HEK293 (cell line): ENCODE measurements around the gene PDLIM1.
"Not testable (repeated sequence)": the region's sequence is repeated elsewhere in the genome, so short reads cannot be mapped to it uniquely, and the experiment has no call there.

Source experiments
- CTCF ChIA-PET: fragments of 350-600 bp; formaldehyde crosslinking; extraction: SDS; loops from one replicate; lab custom pipeline; 2021; ENCODE audit warnings: antibody characterized with exemption; lab: Yijun Ruan, JAX
- POLR2A ChIA-PET: fragments of 300-600 bp; formaldehyde crosslinking; extraction: SDS; loops from one replicate; lab custom pipeline; 2020; ENCODE audit warnings: antibody characterized with exemption, inconsistent platforms; lab: Yijun Ruan, JAX
- H3K27ac ChIP-seq: fragments of 200-500 bp; sonication (Bioruptor generic); 2 replicates; pipeline ENCODE4 v1.5.1; 2014; ENCODE audit warnings: low read depth, low read length, control low read depth, inconsistent platforms; ENCODE audit errors: extremely low read depth
- H3K36me3 ChIP-seq, 2 experiments: fragments of 200-500 bp in 1 of 2; sonication (Bioruptor generic) in 1 of 2; 1 replicate in 1 of 2; 2 replicates in 1 of 2; pipeline ENCODE4 v1.5.1; 2014 to 2017; ENCODE audit warnings: inconsistent platforms in 2 of 2, low read length in 2 of 2; ENCODE audit not compliant: control insufficient read depth in 2 of 2, insufficient read depth in 1 of 2
- H3K4me1 ChIP-seq: fragments of 200-500 bp; sonication (Bioruptor generic); 2 replicates; pipeline ENCODE4 v1.5.1; 2014; ENCODE audit warnings: mild to moderate bottlenecking, low read length, inconsistent platforms; ENCODE audit not compliant: control insufficient read depth, insufficient read depth
- H3K4me3 ChIP-seq: 2 replicates; pipeline ENCODE4 v1.5.1; 2011; ENCODE audit warnings: low read depth, mild to moderate bottlenecking, control low read depth, low read length, moderate library complexity
- H3K9me3 ChIP-seq: fragments of 200-500 bp; sonication (Bioruptor generic); 2 replicates; pipeline ENCODE4 v1.5.1; 2014; ENCODE audit warnings: low read depth, low read length, inconsistent platforms; ENCODE audit not compliant: control insufficient read depth, insufficient read depth
- TRIM28 ChIP-seq: IDR thresholded peaks from 2 replicates; pipeline ENCODE4 v1.6.1; 2011; ENCODE audit warnings: low read length, control low read depth, borderline replicate concordance
- TSHZ1 ChIP-seq: fragments of 450-650 bp; formaldehyde crosslinking; IDR thresholded peaks from 2 replicates; pipeline ENCODE4 v1.5.1; 2016; ENCODE audit warnings: missing biosample characterization, missing genetic modification characterization, borderline replicate concordance
- ZNF169 ChIP-seq: fragments of 450-650 bp; formaldehyde crosslinking; IDR thresholded peaks from 2 replicates; pipeline ENCODE4 v1.5.1; 2016; ENCODE audit warnings: missing biosample characterization, missing genetic modification characterization
- ZNF518A ChIP-seq: fragments of 450-650 bp; formaldehyde crosslinking; conservative IDR thresholded peaks from 2 replicates; pipeline ENCODE4 v1.5.1; 2016; ENCODE audit warnings: low read depth, missing biosample characterization, missing genetic modification characterization
- ZNF776 ChIP-seq: fragments of 450-650 bp; formaldehyde crosslinking; IDR thresholded peaks from 2 replicates; pipeline ENCODE4 v1.5.0; 2017; ENCODE audit warnings: missing biosample characterization, missing genetic modification characterization, borderline replicate concordance
- TF ChIP-seq, protein P1 (sequence below): fragments of 450-650 bp; formaldehyde crosslinking; IDR thresholded peaks from 2 replicates; pipeline ENCODE4 v1.5.1; 2017; ENCODE audit warnings: missing biosample characterization, mild to moderate bottlenecking, missing genetic modification characterization, moderate library complexity
- TF ChIP-seq, protein P2 (sequence below): fragments of 450-650 bp; formaldehyde crosslinking; IDR thresholded peaks from 2 replicates; pipeline ENCODE4 v1.5.1; 2016; ENCODE audit warnings: missing biosample characterization, missing genetic modification characterization, borderline replicate concordance

Gene PDLIM1

DNA sequence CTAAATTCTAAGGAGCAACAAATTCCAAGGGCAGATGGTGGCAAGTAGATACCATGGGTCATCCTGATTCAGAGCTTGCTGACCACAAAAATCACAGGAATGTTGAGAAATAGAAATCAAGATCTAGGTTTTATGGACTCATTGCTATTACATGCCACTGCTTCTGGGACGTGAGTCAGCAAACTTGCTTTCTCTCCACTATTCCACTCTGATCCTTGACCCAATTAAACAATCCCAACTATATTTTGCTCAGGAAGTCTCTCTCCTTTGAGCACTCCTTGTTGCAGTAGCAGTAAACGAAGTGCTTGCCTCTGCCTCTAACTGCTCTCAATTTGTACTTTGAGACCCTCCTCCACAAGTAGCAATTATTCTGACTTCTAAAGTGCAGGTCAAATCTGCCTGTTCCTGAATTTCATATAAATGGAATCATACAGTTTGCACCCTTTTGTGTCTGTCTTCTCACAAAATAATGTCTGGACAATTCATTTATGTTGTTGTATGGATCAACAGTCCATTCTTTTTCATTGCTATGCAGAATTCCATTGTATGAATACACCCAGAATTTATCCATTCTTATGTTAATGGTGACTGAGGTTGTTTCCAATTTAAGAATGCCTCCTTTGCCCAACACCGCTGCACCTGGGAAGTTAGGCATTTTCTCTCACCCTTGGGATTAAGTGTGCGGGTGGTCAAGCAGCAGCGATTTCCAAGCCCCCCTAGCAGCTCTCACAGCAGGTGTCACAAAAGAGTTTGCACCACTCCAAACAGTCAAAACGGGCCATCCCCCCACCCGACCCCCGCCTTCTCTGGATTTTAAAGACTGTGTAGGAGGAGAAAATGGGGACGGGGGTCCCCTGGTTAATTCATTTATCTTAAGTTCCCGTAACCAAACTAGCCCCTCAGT lies 60.8 kb downstream of the PDLIM1 start:
- Histone ChIP-seq H3K4me3 (no peak overlapping the region), H3K9me3 (no peaks in the 10 kb centered on the region), H3K4me1 (no peaks in the 10 kb centered on the region), H3K27ac (no peak overlapping the region), H3K36me3 (peaks cover 9 to 15% of the 10 kb centered on the region in 2 experiments; a peak in 2 of 3 replicates)
- ChIA-PET CTCF (interaction anchor here (0.5 kb wide), 1 partner anchor 134 kb away, joined by 3 read pairs; no protein-coding TSS in a partner anchor), POLR2A (no interaction called here)
- no peak for TF ChIP-seq TSHZ1 (tag by site-specific recombination)
- TF ChIP-seq ZNF776, result no peak
- peak; percentile 75; the same call in 1 of the 2 replicates for TF ChIP-seq ZNF169 (tag by site-specific recombination)
- TF ChIP-seq, protein P1, sequence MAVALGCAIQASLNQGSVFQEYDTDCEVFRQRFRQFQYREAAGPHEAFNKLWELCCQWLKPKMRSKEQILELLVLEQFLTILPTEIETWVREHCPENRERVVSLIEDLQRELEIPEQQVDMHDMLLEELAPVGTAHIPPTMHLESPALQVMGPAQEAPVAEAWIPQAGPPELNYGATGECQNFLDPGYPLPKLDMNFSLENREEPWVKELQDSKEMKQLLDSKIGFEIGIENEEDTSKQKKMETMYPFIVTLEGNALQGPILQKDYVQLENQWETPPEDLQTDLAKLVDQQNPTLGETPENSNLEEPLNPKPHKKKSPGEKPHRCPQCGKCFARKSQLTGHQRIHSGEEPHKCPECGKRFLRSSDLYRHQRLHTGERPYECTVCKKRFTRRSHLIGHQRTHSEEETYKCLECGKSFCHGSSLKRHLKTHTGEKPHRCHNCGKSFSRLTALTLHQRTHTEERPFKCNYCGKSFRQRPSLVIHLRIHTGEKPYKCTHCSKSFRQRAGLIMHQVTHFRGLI, result no peak
- TF ChIP-seq TRIM28, result no peak
- no peak for TF ChIP-seq ZNF518A (tag by site-specific recombination)
- TF ChIP-seq, protein P2, sequence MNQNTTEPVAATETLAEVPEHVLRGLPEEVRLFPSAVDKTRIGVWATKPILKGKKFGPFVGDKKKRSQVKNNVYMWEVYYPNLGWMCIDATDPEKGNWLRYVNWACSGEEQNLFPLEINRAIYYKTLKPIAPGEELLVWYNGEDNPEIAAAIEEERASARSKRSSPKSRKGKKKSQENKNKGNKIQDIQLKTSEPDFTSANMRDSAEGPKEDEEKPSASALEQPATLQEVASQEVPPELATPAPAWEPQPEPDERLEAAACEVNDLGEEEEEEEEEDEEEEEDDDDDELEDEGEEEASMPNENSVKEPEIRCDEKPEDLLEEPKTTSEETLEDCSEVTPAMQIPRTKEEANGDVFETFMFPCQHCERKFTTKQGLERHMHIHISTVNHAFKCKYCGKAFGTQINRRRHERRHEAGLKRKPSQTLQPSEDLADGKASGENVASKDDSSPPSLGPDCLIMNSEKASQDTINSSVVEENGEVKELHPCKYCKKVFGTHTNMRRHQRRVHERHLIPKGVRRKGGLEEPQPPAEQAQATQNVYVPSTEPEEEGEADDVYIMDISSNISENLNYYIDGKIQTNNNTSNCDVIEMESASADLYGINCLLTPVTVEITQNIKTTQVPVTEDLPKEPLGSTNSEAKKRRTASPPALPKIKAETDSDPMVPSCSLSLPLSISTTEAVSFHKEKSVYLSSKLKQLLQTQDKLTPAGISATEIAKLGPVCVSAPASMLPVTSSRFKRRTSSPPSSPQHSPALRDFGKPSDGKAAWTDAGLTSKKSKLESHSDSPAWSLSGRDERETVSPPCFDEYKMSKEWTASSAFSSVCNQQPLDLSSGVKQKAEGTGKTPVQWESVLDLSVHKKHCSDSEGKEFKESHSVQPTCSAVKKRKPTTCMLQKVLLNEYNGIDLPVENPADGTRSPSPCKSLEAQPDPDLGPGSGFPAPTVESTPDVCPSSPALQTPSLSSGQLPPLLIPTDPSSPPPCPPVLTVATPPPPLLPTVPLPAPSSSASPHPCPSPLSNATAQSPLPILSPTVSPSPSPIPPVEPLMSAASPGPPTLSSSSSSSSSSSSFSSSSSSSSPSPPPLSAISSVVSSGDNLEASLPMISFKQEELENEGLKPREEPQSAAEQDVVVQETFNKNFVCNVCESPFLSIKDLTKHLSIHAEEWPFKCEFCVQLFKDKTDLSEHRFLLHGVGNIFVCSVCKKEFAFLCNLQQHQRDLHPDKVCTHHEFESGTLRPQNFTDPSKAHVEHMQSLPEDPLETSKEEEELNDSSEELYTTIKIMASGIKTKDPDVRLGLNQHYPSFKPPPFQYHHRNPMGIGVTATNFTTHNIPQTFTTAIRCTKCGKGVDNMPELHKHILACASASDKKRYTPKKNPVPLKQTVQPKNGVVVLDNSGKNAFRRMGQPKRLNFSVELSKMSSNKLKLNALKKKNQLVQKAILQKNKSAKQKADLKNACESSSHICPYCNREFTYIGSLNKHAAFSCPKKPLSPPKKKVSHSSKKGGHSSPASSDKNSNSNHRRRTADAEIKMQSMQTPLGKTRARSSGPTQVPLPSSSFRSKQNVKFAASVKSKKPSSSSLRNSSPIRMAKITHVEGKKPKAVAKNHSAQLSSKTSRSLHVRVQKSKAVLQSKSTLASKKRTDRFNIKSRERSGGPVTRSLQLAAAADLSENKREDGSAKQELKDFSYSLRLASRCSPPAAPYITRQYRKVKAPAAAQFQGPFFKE (tag by site-specific recombination), result no peak

- H3K9me3 ChIP-seq, POLR2A ChIA-PET, H3K4me3 ChIP-seq, H3K4me1 ChIP-seq, H3K27ac ChIP-seq: not testable (repeated sequence)
- CTCF ChIA-PET, result interaction anchor here (1.0 kb wide), 1 partner anchor 17 kb away, joined by 4 read pairs; no protein-coding TSS in a partner anchor
- peaks cover 2 to 13% of the 10 kb centered on the region in 2 experiments; a peak in 2 of 3 replicates for H3K36me3 ChIP-seq
Measured at GRCh38 chr10:95228934-95229723, 61.7 kb downstream of the PDLIM1 start.
